HCT116 (cell line): Measurements from ENCODE around the gene TMEM116.
"Not testable (repeated sequence)": the region's sequence is repeated elsewhere in the genome, so short reads cannot be mapped to it uniquely, and the experiment has no call there.

ENCODE experiments used
- CEBPB ChIP-seq: IDR thresholded peaks from 2 replicates; pipeline ENCODE4 v1.6.1; 2012; ENCODE audit warnings: low read depth
- CTCF ChIP-seq, 3 experiments: fragments of 200-600 bp in 1 of 3; sonication (generic) in 1 of 3; IDR thresholded peaks in 2 of 3; conservative IDR thresholded peaks in 1 of 3; 2 replicates each; pipeline ENCODE4 v1.5.1; 2012 to 2017; ENCODE audit warnings: low read depth in 2 of 3, low read length in 2 of 3, antibody characterized with exemption in 1 of 3, borderline replicate concordance in 1 of 3, control low read depth in 1 of 3, mild to moderate bottlenecking in 1 of 3, mixed read lengths in 1 of 3, mixed run types in 1 of 3, moderate library complexity in 1 of 3; ENCODE audit not compliant: insufficient read depth in 1 of 3
- EZH2 ChIP-seq: fragments of 200-600 bp; sonication (generic); IDR thresholded peaks from 2 replicates; pipeline ENCODE4 v1.6.1; 2017; ENCODE audit warnings: antibody characterized with exemption, mixed run types
- POLR2A ChIP-seq: IDR thresholded peaks from 2 replicates; pipeline ENCODE4 v1.7.0; 2011; ENCODE audit warnings: borderline replicate concordance; ENCODE audit not compliant: insufficient read depth, insufficient read length; ENCODE audit errors: extremely low read depth
- POLR2AphosphoS5 ChIP-seq: IDR thresholded peaks from 2 replicates; pipeline ENCODE4 v1.6.1; 2011; ENCODE audit warnings: mild to moderate bottlenecking, low read depth, low read length, moderate library complexity
- SP1 ChIP-seq: IDR thresholded peaks from 2 replicates; pipeline ENCODE4 v1.6.1; 2012; ENCODE audit warnings: low read depth
- TCF7L2 ChIP-seq: IDR thresholded peaks from 2 replicates; pipeline ENCODE4 v1.7.0; 2011; ENCODE audit warnings: borderline replicate concordance, inconsistent platforms; ENCODE audit not compliant: insufficient read depth, insufficient read length; ENCODE audit errors: extremely low read depth
- YY1 ChIP-seq: IDR thresholded peaks from 2 replicates; pipeline ENCODE4 v1.6.1; 2011; ENCODE audit warnings: low read length, low read depth, moderate library complexity, mild to moderate bottlenecking; ENCODE audit not compliant: insufficient replicate concordance; ENCODE audit errors: extremely low read depth
- TF ChIP-seq, protein P1 (sequence below): IDR thresholded peaks from 2 replicates; pipeline ENCODE4 v1.6.1; 2012
- TF ChIP-seq, protein P2 (sequence below): IDR thresholded peaks from 2 replicates; pipeline ENCODE4 v1.6.1; 2011; ENCODE audit warnings: mild to moderate bottlenecking, low read length, moderate library complexity; ENCODE audit not compliant: insufficient replicate concordance; ENCODE audit errors: extremely low read depth

GRCh38 chr12:112036614-112037013 is 23.6 kb upstream of the TMEM116 start:
- not testable (repeated sequence) for TF ChIP-seq CTCF (IDR thresholded peaks at IDR 0.05 in 2 of 3, conservative IDR thresholded peaks at IDR 0.05 in 1 of 3; ENCODE audit: borderline replicate concordance in 1 of 3, insufficient read depth in 1 of 3, low read depth in 2 of 3, low read length in 2 of 3); CEBPB; TCF7L2; POLR2A; EZH2; YY1; SP1; POLR2AphosphoS5
- TF ChIP-seq, protein P1, sequence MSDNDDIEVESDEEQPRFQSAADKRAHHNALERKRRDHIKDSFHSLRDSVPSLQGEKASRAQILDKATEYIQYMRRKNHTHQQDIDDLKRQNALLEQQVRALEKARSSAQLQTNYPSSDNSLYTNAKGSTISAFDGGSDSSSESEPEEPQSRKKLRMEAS, result not testable (repeated sequence)
- TF ChIP-seq, protein P2, sequence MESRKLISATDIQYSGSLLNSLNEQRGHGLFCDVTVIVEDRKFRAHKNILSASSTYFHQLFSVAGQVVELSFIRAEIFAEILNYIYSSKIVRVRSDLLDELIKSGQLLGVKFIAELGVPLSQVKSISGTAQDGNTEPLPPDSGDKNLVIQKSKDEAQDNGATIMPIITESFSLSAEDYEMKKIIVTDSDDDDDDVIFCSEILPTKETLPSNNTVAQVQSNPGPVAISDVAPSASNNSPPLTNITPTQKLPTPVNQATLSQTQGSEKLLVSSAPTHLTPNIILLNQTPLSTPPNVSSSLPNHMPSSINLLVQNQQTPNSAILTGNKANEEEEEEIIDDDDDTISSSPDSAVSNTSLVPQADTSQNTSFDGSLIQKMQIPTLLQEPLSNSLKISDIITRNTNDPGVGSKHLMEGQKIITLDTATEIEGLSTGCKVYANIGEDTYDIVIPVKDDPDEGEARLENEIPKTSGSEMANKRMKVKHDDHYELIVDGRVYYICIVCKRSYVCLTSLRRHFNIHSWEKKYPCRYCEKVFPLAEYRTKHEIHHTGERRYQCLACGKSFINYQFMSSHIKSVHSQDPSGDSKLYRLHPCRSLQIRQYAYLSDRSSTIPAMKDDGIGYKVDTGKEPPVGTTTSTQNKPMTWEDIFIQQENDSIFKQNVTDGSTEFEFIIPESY, result not testable (repeated sequence)
